Measurements from ENCODE around the gene MACROD2. TPM values are rescaled to one million over a fixed set of nuclear protein-coding genes. Genes with fewer than 3 reads are reported as not detected.
"Not testable (repeated sequence)": the region's sequence is repeated elsewhere in the genome, so short reads cannot be mapped to it uniquely, and the experiment has no call there.

Gene MACROD2
- total RNA-seq, 1 donor from 2014 or later = 0.23 TPM

DNA sequence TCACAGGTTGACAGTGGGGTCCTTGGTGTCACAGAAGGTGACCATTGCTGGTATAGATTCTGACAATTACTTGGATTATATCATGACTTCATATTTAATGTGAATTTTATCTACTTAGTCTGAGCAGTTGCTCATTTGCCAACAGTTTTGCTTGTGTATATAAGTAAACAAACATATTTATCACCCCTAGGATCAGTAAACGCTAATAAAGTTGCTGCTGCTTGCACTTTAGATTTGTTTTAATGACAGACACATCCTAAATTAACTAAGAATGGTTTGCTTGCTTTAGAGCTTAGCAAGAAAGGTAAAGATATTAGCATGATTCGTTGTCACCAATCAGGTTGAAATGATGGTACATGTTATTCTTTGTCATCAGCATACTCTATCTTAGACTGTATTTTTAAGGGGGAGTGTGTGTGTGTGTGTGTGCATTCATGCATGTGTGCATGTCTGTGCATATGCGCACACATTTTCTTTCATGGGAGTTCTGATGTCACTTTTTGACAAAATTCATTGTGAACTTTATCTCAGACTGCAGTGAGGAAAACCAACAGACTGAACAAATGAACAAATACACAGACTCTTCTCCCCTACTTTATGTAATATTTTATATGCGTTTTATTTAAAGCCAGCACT, 1124.7 kb downstream of the MACROD2 start:
- no peak overlapping the region for H3K4me3 ChIP-seq (ENCODE audit: low read depth, low read length)
- TF ChIP-seq, protein P1, sequence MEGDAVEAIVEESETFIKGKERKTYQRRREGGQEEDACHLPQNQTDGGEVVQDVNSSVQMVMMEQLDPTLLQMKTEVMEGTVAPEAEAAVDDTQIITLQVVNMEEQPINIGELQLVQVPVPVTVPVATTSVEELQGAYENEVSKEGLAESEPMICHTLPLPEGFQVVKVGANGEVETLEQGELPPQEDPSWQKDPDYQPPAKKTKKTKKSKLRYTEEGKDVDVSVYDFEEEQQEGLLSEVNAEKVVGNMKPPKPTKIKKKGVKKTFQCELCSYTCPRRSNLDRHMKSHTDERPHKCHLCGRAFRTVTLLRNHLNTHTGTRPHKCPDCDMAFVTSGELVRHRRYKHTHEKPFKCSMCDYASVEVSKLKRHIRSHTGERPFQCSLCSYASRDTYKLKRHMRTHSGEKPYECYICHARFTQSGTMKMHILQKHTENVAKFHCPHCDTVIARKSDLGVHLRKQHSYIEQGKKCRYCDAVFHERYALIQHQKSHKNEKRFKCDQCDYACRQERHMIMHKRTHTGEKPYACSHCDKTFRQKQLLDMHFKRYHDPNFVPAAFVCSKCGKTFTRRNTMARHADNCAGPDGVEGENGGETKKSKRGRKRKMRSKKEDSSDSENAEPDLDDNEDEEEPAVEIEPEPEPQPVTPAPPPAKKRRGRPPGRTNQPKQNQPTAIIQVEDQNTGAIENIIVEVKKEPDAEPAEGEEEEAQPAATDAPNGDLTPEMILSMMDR (conservative IDR thresholded peaks at IDR 0.05; ENCODE audit: low read depth, low read length) = no peak
- no peak for DNase-seq (ENCODE audit: low read depth)

DNA sequence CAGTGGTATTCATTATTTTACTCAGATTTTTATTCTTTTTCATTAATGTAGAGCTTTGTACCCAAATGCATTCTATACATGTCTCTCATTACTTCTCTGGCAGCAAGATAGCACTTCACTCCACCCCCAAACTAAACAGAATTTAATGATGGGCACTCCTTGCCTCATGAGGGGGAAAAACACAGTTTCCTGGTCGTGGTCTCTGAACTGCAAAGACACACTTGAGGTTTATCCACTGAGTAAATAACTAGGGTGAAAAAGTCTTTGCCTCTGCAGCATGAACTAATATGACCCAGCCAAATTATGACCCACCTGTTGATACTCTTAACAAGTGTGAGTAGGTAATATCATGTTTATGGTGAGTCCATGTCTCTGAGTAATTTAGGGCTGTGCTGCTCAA, 1127.3 kb downstream of the MACROD2 start:
- no peak overlapping the region for H3K4me3 ChIP-seq (ENCODE audit: low read depth, low read length)
- TF ChIP-seq, protein P1 (conservative IDR thresholded peaks at IDR 0.05; ENCODE audit: low read depth, low read length) = no peak
- no peak for DNase-seq (ENCODE audit: low read depth)

DNA sequence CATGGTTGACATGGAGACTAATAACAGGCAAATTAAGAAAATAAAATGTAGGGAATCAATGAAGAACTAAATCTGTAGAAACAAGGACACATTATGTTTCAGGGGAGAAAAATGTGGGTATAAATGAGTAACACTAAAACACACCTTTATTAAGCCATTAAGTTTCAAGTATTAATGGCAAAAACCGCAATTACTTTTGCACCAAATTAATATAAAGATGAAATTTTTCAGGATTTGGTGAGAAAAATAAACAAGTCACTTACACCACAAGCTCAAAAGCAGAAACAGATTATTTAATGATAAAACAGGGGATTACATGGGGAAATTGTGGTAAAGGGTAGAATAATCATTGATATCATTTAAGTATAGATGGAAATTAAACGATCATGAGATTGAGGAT, 1135.9 kb downstream of the MACROD2 start:
- TF ChIP-seq, protein P1 (conservative IDR thresholded peaks at IDR 0.05; ENCODE audit: low read depth, low read length) = no peak
- DNase-seq (ENCODE audit: low read depth) = no peak
- H3K4me3 ChIP-seq (ENCODE audit: low read depth, low read length) = no peak overlapping the region

DNA sequence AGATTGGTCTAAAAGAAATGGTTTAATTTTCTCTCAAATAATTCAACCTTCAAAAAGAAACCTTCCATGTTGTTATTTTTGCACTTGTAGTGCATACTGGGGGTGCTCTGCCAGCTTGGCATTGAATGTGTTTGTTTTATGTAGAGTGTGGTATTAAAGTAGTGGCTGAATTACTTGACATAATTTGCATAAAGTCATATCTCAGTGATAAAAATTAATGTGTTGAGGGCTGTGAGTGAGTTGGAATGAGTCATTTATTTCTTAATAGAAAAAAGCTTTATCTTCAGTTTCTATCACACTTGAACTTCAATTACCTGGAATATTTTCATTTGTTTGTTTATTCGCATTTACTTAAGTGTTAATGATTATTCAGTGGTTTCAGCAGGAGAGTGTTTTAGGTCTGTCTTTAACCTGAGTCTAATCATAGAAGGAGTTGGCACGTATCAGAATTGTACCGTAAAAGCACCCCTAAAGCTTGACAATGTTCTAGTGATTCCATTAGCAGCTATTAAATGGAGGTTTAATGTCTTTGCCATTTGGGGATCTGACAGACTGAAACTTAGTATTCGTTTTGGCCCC, 1143.3 kb downstream of the MACROD2 start:
- TF ChIP-seq, protein P1 (conservative IDR thresholded peaks at IDR 0.05; ENCODE audit: low read depth, low read length) = no peak
- no peak for DNase-seq (ENCODE audit: low read depth)
- no peak overlapping the region for H3K4me3 ChIP-seq (ENCODE audit: low read depth, low read length)

DNA sequence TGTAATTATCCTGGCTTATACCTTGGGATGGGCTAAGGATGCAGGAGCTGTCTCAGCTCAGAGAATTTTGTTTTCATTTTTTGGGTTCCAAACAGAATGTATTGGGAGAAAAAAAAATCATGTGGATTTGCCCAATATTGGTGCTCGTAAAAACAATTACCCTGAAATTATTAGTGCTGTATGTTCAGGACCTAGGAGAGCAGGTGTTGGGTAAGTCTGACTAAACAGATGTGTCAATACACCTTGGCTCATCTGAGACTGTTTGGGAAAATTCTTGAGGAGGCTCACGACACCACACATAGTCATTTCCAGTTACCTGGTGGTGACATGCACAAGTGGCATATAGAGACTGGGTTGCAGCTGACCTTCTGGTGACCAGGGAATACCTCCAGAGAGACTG, 1144.2 kb downstream of the MACROD2 start:
- DNase-seq (ENCODE audit: low read depth) = no peak
- no peak overlapping the region for H3K4me3 ChIP-seq (ENCODE audit: low read depth, low read length)
- TF ChIP-seq, protein P1 (conservative IDR thresholded peaks at IDR 0.05; ENCODE audit: low read depth, low read length) = no peak

DNA sequence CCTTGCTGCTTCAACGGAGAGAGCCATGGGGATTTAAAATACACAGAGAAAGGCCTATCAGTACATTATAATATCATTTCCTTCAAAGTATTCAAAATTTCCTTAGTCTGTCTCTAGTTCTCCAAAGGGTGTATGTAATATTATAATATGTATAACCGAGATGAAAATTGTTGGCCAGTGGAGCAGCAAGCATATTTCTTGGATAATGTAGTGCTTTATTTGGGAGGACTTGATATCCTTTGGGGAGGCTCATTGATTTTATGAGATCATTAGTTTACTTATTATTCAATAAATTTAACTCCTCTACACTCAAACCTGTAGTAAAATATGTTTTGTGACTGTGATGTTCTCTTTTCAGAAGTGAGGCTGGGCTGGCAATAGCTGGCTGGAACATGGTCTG, 1145.0 kb downstream of the MACROD2 start:
- DNase-seq (ENCODE audit: low read depth) = no peak
- TF ChIP-seq, protein P1 (conservative IDR thresholded peaks at IDR 0.05; ENCODE audit: low read depth, low read length) = no peak
- H3K4me3 ChIP-seq (ENCODE audit: low read depth, low read length) = no peak overlapping the region

DNA sequence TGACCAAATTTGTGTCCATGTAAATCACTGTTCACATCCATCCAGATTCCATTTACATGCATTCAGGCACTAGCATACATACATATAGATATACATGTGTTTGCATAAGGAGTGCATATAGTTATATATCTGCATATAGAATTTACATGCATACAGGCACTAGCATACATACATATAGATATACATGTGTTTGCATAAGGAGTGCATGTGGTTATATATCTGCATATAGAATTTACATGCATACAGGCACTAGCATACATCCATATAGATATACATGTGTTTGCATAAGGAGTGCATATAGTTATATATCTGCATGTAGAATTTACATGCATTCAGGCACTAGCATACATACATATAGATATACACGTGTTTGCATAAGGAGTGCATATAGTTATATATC, 1145.6 kb downstream of the MACROD2 start:
- not testable (repeated sequence) for DNase-seq (ENCODE audit: low read depth); H3K4me3 ChIP-seq (ENCODE audit: low read depth, low read length)

Data from epithelial cell of proximal tubule (primary cell).